CD4-positive, CD25-positive, alpha-beta regulatory T cell (primary cell): ENCODE measurements around the gene CABYR. TPM values are rescaled to one million over a fixed set of nuclear protein-coding genes. Genes with fewer than 3 reads are reported as not detected.

ENCODE experiments used
- ATAC-seq, 2 donors: fragments of 150-1000 bp; cut with Tn5 transposase; one replicate each; pipeline ENCODE4 v1.10.0; 2021; ENCODE audit warnings: low read depth in 2 of 2, moderate number of reproducible peaks in 2 of 2, moderate library complexity in 1 of 2
- DNase-seq, 3 donors: peaks; one replicate each; pipeline versions ENCODE4 v3.0.0 to v3.0.0-alpha.2; 2012 to 2022; ENCODE audit warnings: mixed read lengths in 1 of 3
- H3K27ac ChIP-seq: one replicate; pipeline ENCODE4 v1.7.0; 2013; ENCODE audit warnings: mild to moderate bottlenecking, low read length; ENCODE audit not compliant: insufficient read depth, poor library complexity, severe bottlenecking
- H3K27me3 ChIP-seq: one replicate; pipeline ENCODE4 v1.7.0; 2013; ENCODE audit warnings: low read length; ENCODE audit not compliant: control insufficient read depth, insufficient read depth
- H3K36me3 ChIP-seq: one replicate; pipeline ENCODE4 v1.7.0; 2013; ENCODE audit warnings: mild to moderate bottlenecking, low read length, moderate library complexity; ENCODE audit not compliant: control insufficient read depth, insufficient read depth
- H3K4me1 ChIP-seq: 2 replicates; pipeline ENCODE4 v1.7.0; 2013; ENCODE audit warnings: mild to moderate bottlenecking, low read length; ENCODE audit not compliant: insufficient read depth, control insufficient read depth, poor library complexity, severe bottlenecking
- H3K4me3 ChIP-seq: one replicate; pipeline ENCODE4 v1.7.0; 2013; ENCODE audit warnings: low read depth, mild to moderate bottlenecking, low read length, moderate library complexity
- H3K9me3 ChIP-seq, 2 experiments: 1 replicate in 1 of 2; 2 replicates in 1 of 2; pipeline ENCODE4 v1.7.0; 2013; ENCODE audit warnings: low read length in 2 of 2, mild to moderate bottlenecking in 1 of 2, moderate library complexity in 1 of 2; ENCODE audit not compliant: control insufficient read depth in 2 of 2
- H3K27ac Mint-ChIP-seq, 3 donors: one replicate each; pipeline ENCODE4 v1.8.0; 2020 to 2022; ENCODE audit warnings: mild to moderate bottlenecking in 3 of 3, mixed read lengths in 3 of 3, moderate library complexity in 2 of 3
- H3K27me3 Mint-ChIP-seq: one replicate; pipeline ENCODE4 v1.8.0; 2022; ENCODE audit warnings: mild to moderate bottlenecking, mixed read lengths
- H3K36me3 Mint-ChIP-seq: one replicate; pipeline ENCODE4 v1.8.0; 2020; ENCODE audit warnings: mixed read lengths
- H3K4me1 Mint-ChIP-seq, 4 donors: one replicate each; pipeline ENCODE4 v1.8.0; 2020 to 2022; ENCODE audit warnings: mixed read lengths in 4 of 4, mild to moderate bottlenecking in 1 of 4
- H3K4me3 Mint-ChIP-seq, 4 donors: one replicate each; pipeline ENCODE4 v1.8.0; 2020 to 2022; ENCODE audit warnings: mild to moderate bottlenecking in 4 of 4, mixed read lengths in 4 of 4, moderate library complexity in 3 of 4
- H3K9me3 Mint-ChIP-seq, 7 donors: one replicate each; pipeline ENCODE4 v1.8.0; 2020 to 2022; ENCODE audit warnings: mixed read lengths in 7 of 7, mild to moderate bottlenecking in 3 of 7, moderate library complexity in 2 of 7
- polyA plus RNA-seq, 4 donors: library from polyadenylated mRNA; unstranded; fragments of 300-500 nt; fragmentation: Illumina TruSeq; gene quantifications; one replicate each; pipeline ENCODE4 v1.2.3, GENCODE V29; 2021
- total RNA-seq: library from RNA; stranded (reverse); gene quantifications from one replicate; pipeline ENCODE4 v1.2.3, GENCODE V29; 2022

The CABYR gene
- total and polyA plus RNA-seq, 5 donors from 2014 or later: 0.19 to 1.2 (median 0.56) TPM; not detected in 2

DNA sequence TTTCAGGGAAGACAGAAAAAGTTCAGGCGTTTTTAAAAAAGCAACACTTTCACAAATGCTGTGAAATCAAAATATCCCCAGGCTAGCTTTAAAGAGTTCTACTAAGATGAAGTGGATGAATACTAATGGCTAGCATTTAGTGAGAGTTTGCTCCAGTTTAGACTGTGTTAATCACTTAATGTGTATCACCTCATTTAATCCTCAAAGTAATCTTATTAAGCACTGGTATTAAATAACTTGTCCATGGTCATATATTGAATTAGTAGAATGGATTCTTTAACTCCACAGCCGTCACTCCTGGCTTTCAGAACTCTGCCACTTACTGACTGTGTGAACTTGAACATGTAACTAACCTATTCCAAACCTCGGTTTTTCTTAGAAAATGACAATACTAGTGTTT lies 66.0 kb downstream of the CABYR start:
- Mint-ChIP-seq H3K36me3 (no peaks in the 10 kb centered on the region), H3K4me3 (no peak overlapping the region)
- no peaks in the 10 kb centered on the region for H3K4me1 ChIP-seq

DNA sequence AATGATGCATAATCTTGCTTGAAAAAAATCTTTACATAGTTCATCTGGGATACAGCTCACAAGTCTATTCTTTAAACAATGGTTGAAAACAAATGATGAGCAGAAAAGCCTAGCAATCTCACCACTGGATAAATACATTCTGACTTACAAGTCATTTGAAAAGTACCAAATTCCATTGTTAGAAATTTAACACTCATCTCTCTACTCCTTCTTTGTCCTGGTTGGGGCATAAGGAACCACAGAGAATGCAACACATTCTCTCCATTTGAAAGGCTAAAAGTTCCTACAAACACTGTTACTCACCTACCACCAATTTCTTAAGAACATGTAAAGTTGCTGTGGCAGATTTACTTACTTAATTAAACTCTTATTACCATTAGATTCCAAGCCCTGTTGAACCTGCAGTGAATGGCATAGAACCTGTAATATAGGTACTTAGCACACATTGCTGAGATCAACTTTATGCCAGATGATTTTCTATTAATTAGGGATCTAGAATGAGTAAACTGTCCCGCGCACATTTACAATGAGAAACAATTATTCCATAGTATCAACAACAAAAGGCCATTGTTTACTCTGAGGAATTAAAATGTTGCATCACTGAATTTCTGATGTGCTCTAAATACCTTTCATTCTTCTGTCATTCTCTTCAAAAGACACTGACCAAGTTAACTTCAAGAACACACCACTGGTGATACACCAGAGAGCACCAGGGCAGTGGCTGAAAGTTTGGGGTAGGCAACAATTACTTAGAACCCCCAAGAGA lies 69.6 kb downstream of the CABYR start:
- no peak overlapping the region for H3K27ac Mint-ChIP-seq
- H3K4me1 ChIP-seq: no peaks in the 10 kb centered on the region
- no peaks in the 10 kb centered on the region for H3K36me3 Mint-ChIP-seq
- H3K9me3 Mint-ChIP-seq: no peaks in the 10 kb centered on the region
- H3K9me3 ChIP-seq: no peaks in the 10 kb centered on the region
- no peak overlapping the region for H3K27ac ChIP-seq
- no peaks in the 10 kb centered on the region for H3K36me3 ChIP-seq
- H3K27me3 Mint-ChIP-seq: peaks cover 49% of the 10 kb centered on the region
- H3K4me1 Mint-ChIP-seq: no peaks in the 10 kb centered on the region
- ATAC-seq (no peak), DNase-seq (no peak)
- H3K4me3 ChIP-seq: no peak overlapping the region
- H3K27me3 ChIP-seq: peaks cover 11% of the 10 kb centered on the region
- no peak overlapping the region for H3K4me3 Mint-ChIP-seq

More for the DNA sequence above, 66.0 kb downstream of the CABYR start:
- Histone ChIP-seq H3K4me3 (no peak overlapping the region), H3K27me3 (peaks cover 11% of the 10 kb centered on the region), H3K27ac (no peak overlapping the region), H3K36me3 (no peaks in the 10 kb centered on the region), H3K9me3 (no peaks in the 10 kb centered on the region)
- DNase-seq: no peak
- H3K4me1 Mint-ChIP-seq: no peaks in the 10 kb centered on the region
- H3K27me3 Mint-ChIP-seq: peaks cover 49% of the 10 kb centered on the region
- no peak for ATAC-seq
- H3K27ac Mint-ChIP-seq: no peak overlapping the region
- no peaks in the 10 kb centered on the region for H3K9me3 Mint-ChIP-seq

GRCh38 chr18:24209558-24209957 lies 70.7 kb downstream of the CABYR start:
- H3K4me1 Mint-ChIP-seq: no peaks in the 10 kb centered on the region
- Histone ChIP-seq H3K9me3 (no peaks in the 10 kb centered on the region), H3K4me3 (no peak overlapping the region), H3K27me3 (peaks cover 11% of the 10 kb centered on the region), H3K27ac (no peak overlapping the region), H3K4me1 (no peaks in the 10 kb centered on the region), H3K36me3 (no peaks in the 10 kb centered on the region)
- H3K27me3 Mint-ChIP-seq: peaks cover 47% of the 10 kb centered on the region
- H3K27ac Mint-ChIP-seq: no peak overlapping the region
- H3K9me3 Mint-ChIP-seq: no peaks in the 10 kb centered on the region
- H3K4me3 Mint-ChIP-seq: no peak overlapping the region
- no peaks in the 10 kb centered on the region for H3K36me3 Mint-ChIP-seq
- DNase-seq (no peak), ATAC-seq (no peak)

Other genes with a start within 250 kb of the CABYR start
- 274 TPM for gene TTC39C, start 124.3 kb upstream of the CABYR start, total RNA-seq
- gene TTC39C, start 124.3 kb upstream of the CABYR start, polyA plus RNA-seq: 100 to 1,000 TPM; 109 to 206 (median 167) TPM